Activated CD4-positive, alpha-beta T cell treated with anti-CD3 and anti-CD28 coated beads, Interleukin-2, amount 10 ng/mL, durations not matched to agents 7 days and 5 days (primary cell): Measurements from ENCODE around the gene LRRC4C. TPM values are rescaled to one million over a fixed set of nuclear protein-coding genes. Genes with fewer than 3 reads are reported as not detected.

Experiments
- CTCF ChIA-PET: fragments of 350-600 bp; sonication (Branson Sonifier 250); formaldehyde crosslinking; loops from one replicate; lab custom pipeline; 2021; ENCODE audit warnings: antibody characterized with exemption; lab: Charles Lee
- POLR2A ChIA-PET: fragments of 350-600 bp; sonication (Branson Sonifier 250); formaldehyde crosslinking; loops from one replicate; lab custom pipeline; 2021; ENCODE audit warnings: antibody characterized with exemption; lab: Charles Lee
- DNase-seq: peaks from one replicate; pipeline ENCODE4 v3.0.0-alpha.2; 2020
- H3K27ac Mint-ChIP-seq: one replicate; pipeline ENCODE4 v1.8.0; 2021; ENCODE audit warnings: mild to moderate bottlenecking, moderate library complexity, mixed read lengths
- H3K27me3 Mint-ChIP-seq: one replicate; pipeline ENCODE4 v1.8.0; 2021; ENCODE audit warnings: mixed read lengths
- H3K36me3 Mint-ChIP-seq: one replicate; pipeline ENCODE4 v1.8.0; 2021; ENCODE audit warnings: low read depth, mixed read lengths
- H3K4me1 Mint-ChIP-seq: one replicate; pipeline ENCODE4 v1.8.0; 2021; ENCODE audit warnings: mixed read lengths
- H3K4me3 Mint-ChIP-seq: one replicate; pipeline ENCODE4 v1.8.0; 2021; ENCODE audit warnings: mild to moderate bottlenecking, moderate library complexity, mixed read lengths
- H3K9me3 Mint-ChIP-seq: one replicate; pipeline ENCODE4 v1.8.0; 2021; ENCODE audit warnings: mixed read lengths
- total RNA-seq, 2 experiments: library from RNA; stranded (reverse); gene quantifications; one replicate each; pipeline ENCODE4 v1.2.3, GENCODE V29; 2021

LRRC4C gene
- total RNA-seq, 2 experiments from 2014 or later, result not detected

DNA sequence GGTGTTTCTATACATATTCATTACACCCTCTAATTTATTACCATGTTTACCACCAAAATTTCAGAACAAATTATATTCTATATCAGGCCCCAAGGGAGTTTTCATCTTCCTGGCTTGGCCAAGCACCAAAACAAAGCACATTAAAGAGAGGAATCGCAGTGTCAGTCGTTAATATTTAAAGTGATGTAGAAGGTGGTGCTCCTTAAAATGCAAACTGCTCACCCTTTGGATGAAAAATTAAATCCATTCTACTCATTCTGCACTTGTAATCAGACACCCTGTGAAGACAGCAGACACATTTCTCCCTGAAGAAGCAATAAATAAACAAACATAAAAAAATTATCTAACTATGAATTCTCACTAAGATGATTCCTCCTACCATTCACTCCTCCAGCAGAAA lies 113.4 kb downstream of the LRRC4C start:
- H3K27ac Mint-ChIP-seq, result no peak overlapping the region
- H3K4me3 Mint-ChIP-seq, result no peak overlapping the region
- H3K9me3 Mint-ChIP-seq, result peaks cover 12% of the 10 kb centered on the region
- no peaks in the 10 kb centered on the region for H3K4me1 Mint-ChIP-seq
- no peaks in the 10 kb centered on the region for H3K27me3 Mint-ChIP-seq
- H3K36me3 Mint-ChIP-seq, result no peaks in the 10 kb centered on the region
- no peak for DNase-seq
- POLR2A ChIA-PET, result no interaction called here
- CTCF ChIA-PET, result no interaction called here

DNA sequence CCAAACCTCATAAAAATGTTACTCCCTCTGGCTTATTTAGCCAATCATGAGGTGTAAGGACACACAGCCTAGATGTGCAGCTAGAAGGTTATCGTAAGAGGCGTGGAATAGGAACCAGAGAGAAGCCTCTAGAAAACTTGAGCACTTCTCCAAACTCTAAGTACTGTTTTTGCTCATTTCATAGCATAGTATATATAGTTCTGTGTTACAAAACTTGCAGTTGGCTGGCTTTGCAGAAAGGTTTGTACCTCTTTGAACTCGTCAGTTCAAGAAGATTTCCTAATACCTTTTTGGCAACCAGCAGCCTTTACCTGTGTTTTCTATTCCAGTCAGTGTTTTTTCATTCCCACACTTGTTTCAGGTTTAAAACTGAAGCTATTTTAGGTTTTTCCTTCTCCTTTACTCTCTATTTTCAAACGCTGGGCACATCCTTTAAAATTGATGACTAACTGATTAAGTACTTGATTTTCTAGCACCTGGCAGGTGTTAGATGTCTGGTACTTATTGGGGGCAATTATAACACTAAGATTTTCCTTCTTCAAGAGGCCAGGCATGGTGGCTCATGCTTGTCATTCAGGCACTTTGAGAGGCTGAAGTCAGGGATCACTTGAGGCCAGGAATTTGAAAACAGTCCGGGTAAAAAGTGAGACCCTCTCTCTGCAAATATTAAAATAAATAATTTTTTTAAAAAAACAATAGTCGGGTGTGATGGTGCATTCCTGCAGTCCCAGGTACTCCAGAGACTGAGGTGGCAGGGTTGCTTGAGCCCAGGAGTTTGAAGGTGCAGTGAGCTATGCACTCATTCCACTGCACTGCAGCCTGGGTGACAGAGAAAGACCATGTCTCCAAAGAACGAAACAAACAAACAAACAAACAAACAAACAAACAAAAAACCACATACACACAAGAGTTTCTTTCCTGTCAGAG lies 125.2 kb downstream of the LRRC4C start:
- POLR2A ChIA-PET, result no interaction called here
- Mint-ChIP-seq H3K27ac (no peak overlapping the region), H3K36me3 (no peaks in the 10 kb centered on the region), H3K4me3 (no peak overlapping the region), H3K9me3 (no peaks in the 10 kb centered on the region), H3K27me3 (no peaks in the 10 kb centered on the region), H3K4me1 (no peaks in the 10 kb centered on the region)
- no peak for DNase-seq
- CTCF ChIA-PET, result no interaction called here

DNA sequence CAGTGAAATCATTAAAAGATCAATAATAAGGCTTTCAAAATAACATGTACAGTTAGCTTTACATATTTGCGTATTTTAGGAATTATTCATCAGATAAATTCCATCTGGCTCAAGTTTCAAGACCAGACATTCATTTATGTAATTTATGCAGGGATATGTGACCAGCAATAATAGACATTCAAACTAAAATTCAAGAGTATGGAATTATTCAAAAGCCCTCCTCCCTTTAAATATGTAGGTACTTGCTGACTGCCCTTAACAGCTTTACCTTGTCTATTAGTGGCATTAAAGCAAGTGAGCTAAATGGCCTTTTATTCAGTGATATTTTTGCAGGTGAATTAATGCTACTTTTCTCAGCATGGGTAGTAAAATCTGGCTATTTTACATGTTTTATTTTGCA lies 126.1 kb downstream of the LRRC4C start:
- Mint-ChIP-seq H3K9me3 (no peaks in the 10 kb centered on the region), H3K27me3 (no peaks in the 10 kb centered on the region)
- CTCF ChIA-PET, result no interaction called here

DNA sequence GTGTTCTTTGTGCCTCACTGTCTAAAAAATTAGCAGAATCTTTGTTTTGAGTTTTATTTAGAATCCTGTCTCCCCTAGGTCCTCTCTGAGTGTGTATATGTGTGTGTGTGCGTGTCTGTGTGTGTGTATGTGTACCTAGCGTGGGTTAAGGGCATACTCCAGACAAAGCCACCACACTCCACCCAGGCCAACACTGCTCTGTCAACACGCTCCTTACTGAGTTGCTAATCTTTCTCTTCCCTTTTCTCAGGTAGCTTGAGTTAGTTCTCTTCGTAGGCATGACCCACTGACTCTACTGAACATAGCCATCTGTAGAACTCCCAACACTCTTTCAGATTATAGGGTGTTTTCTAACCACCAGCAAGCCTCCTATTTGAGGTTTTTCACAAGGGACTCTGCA lies 131.1 kb downstream of the LRRC4C start:
- H3K27ac Mint-ChIP-seq, result no peak overlapping the region
- no peaks in the 10 kb centered on the region for H3K9me3 Mint-ChIP-seq
- CTCF ChIA-PET, result no interaction called here

More for the DNA sequence above, 126.1 kb downstream of the LRRC4C start:
- H3K36me3 Mint-ChIP-seq, result no peaks in the 10 kb centered on the region
- no peak overlapping the region for H3K4me3 Mint-ChIP-seq
- H3K4me1 Mint-ChIP-seq, result no peaks in the 10 kb centered on the region
- no peak for DNase-seq
- no peak overlapping the region for H3K27ac Mint-ChIP-seq
- POLR2A ChIA-PET, result no interaction called here

DNA sequence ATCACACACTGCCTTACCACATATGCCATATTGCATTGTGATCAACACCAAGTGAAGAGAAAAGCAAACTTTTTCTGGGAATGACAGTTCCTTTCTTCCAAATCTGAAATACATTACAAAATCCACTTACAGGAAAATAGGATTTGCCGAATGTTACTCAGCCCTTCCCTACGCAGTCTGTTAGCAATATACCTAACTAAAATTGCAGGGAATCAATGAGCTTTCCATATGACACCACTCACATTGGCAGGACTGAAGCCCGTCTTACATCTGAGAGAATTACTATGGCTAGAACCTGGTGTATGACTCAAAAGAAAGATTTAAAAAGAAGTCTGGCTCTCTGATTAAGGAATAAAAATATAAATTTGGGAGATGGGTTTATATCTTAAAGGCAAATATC lies 136.0 kb downstream of the LRRC4C start:
- no peaks in the 10 kb centered on the region for H3K36me3 Mint-ChIP-seq
- no peak overlapping the region for H3K4me3 Mint-ChIP-seq
- POLR2A ChIA-PET, result no interaction called here
- CTCF ChIA-PET, result no interaction called here
- no peak for DNase-seq
- peaks cover 2% of the 10 kb centered on the region for H3K9me3 Mint-ChIP-seq
- H3K27me3 Mint-ChIP-seq, result no peaks in the 10 kb centered on the region
- no peak overlapping the region for H3K27ac Mint-ChIP-seq
- H3K4me1 Mint-ChIP-seq, result no peaks in the 10 kb centered on the region

More for the DNA sequence above, 131.1 kb downstream of the LRRC4C start:
- no peaks in the 10 kb centered on the region for H3K4me1 Mint-ChIP-seq
- no peaks in the 10 kb centered on the region for H3K36me3 Mint-ChIP-seq
- POLR2A ChIA-PET, result no interaction called here
- no peak overlapping the region for H3K4me3 Mint-ChIP-seq
- DNase-seq, result no peak
- no peaks in the 10 kb centered on the region for H3K27me3 Mint-ChIP-seq

DNA sequence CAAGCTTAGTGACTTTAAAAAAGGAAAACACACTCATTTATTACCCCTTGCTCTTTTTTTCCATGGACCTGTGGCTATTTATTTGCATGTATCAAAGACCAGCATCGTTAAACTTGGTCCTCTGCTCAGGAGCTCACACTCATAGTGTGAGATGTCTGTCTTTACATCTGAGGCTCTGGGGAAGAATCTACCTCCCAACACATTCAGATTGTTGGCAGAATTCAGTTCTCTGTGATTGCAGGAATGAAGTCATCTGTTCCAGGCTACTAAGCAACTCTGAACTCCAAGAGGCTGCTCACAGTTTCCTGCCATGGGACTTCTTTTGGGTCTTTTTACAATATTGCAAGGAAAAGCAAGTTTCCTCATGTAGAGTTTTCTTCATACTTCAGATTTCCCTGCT lies 138.8 kb downstream of the LRRC4C start:
- Mint-ChIP-seq H3K36me3 (no peaks in the 10 kb centered on the region), H3K27me3 (no peaks in the 10 kb centered on the region), H3K4me3 (no peak overlapping the region), H3K4me1 (no peaks in the 10 kb centered on the region), H3K9me3 (peaks cover 2% of the 10 kb centered on the region), H3K27ac (no peak overlapping the region)
- no peak for DNase-seq
- CTCF ChIA-PET, result no interaction called here
- POLR2A ChIA-PET, result no interaction called here

DNA sequence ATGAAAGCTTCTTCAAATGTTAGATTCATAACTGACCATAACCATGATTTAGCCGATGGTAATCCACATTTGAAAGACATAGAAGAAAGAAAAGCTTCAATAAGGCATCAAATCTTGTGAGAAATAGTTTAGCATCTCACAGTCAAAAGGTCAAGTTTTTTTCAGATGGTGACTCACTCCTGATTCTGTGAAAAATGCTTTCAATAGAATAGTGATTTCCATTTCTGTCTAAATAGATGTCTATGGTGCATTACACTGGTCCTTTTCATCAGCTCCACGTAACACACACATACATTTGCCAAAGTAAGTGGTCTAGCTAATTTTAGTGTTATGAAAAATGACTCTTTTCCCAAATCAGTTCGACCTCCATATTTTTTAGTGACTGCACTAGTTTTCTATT lies 139.2 kb downstream of the LRRC4C start:
- H3K36me3 Mint-ChIP-seq, result no peaks in the 10 kb centered on the region
- no peaks in the 10 kb centered on the region for H3K27me3 Mint-ChIP-seq
- ChIA-PET POLR2A (no interaction called here), CTCF (no interaction called here)
- H3K9me3 Mint-ChIP-seq, result peaks cover 2% of the 10 kb centered on the region
- no peak overlapping the region for H3K4me3 Mint-ChIP-seq
- no peaks in the 10 kb centered on the region for H3K4me1 Mint-ChIP-seq
- H3K27ac Mint-ChIP-seq, result no peak overlapping the region
- DNase-seq, result no peak

DNA sequence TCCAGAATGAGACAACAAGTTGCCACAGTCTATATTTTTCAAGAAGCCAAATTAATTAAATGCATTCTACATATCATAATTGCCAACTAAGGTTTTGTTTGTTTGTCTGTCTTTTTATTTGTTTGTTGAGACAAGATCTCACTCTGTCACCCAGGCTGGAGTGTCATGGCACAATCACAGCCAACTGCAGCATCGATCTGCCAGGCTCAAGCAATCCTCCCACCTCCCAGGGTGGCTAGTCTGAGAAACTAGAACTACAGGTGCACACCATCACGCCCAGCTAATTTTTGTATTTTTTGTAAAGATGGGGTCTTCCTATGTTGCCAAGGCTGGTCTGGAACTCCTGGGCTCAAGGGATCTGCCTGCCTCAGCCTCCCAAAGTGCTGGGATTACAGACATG lies 140.0 kb downstream of the LRRC4C start:
- Mint-ChIP-seq H3K9me3 (peaks cover 2% of the 10 kb centered on the region), H3K36me3 (no peaks in the 10 kb centered on the region), H3K4me1 (no peaks in the 10 kb centered on the region), H3K27me3 (no peaks in the 10 kb centered on the region), H3K27ac (no peak overlapping the region), H3K4me3 (no peak overlapping the region)
- no peak for DNase-seq
- POLR2A ChIA-PET, result no interaction called here
- CTCF ChIA-PET, result no interaction called here

DNA sequence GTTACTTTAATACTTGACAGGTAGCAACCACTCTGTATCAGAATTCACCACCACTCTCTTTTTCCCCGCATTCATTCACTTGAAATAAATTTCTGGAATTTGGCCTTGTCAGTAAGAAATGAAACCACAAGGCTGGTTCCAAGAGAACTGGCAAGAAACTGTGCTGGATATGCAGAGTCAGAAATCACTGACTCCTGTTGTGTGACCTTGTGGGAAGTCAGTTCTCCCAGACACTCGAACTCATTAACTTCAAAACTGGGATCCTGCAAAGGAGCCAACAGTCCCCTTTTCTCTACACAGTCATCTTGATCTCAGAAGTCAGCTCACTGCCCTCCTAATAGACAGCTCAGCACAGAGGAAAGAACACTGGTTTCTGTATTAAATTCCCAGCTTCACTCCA lies 142.7 kb downstream of the LRRC4C start:
- H3K27ac Mint-ChIP-seq, result no peak overlapping the region
- peaks cover 2% of the 10 kb centered on the region for H3K9me3 Mint-ChIP-seq
- H3K36me3 Mint-ChIP-seq, result no peaks in the 10 kb centered on the region
- H3K4me3 Mint-ChIP-seq, result no peak overlapping the region
- no peak for DNase-seq
- H3K4me1 Mint-ChIP-seq, result no peaks in the 10 kb centered on the region
- CTCF ChIA-PET, result no interaction called here
- no peaks in the 10 kb centered on the region for H3K27me3 Mint-ChIP-seq
- POLR2A ChIA-PET, result no interaction called here

DNA sequence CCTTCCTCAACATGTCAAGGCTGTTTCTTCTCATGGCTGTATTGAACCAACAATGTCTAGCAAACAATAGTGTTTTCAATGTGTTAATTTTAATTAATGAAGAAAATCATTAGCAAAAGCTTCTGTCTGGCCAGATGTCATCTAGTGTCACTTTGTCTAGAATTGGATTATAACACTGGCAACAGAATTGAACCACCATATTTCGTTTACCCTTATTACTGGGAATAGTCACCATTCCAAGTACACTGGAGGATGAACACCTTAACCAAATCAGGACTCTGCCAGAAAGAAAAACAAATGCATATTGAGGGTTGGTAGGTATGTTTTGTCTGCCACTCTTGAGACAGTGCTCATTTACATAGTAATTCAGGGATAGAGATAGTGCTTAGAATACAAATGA lies 146.2 kb downstream of the LRRC4C start:
- Mint-ChIP-seq H3K27ac (no peak overlapping the region), H3K4me3 (no peak overlapping the region), H3K9me3 (peaks cover 3% of the 10 kb centered on the region), H3K4me1 (no peaks in the 10 kb centered on the region), H3K36me3 (no peaks in the 10 kb centered on the region), H3K27me3 (no peaks in the 10 kb centered on the region)
- ChIA-PET POLR2A (no interaction called here), CTCF (no interaction called here)
- no peak for DNase-seq

DNA sequence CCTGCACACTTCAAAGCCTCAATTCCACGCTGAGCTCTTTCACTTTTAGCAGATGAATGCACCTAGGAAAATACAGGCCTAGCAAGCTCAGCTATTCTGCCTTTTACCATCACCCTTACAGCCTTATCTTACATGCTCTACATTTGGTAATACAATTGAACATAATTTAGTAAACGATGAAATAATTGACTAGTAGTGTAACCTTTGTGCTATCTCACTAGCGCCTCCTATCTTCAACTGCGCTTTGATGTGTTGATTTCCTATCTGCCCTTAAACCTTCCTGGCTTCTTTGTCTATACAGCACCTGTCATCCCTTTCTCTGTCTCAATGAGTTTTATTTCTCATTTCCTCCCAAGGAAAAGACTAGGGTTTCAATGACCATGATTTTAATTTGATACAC lies 149.7 kb downstream of the LRRC4C start:
- no peak for DNase-seq
- Mint-ChIP-seq H3K4me3 (no peak overlapping the region), H3K9me3 (peaks cover 5% of the 10 kb centered on the region), H3K27me3 (no peaks in the 10 kb centered on the region), H3K36me3 (no peaks in the 10 kb centered on the region), H3K4me1 (no peaks in the 10 kb centered on the region), H3K27ac (no peak overlapping the region)
- ChIA-PET POLR2A (no interaction called here), CTCF (no interaction called here)

DNA sequence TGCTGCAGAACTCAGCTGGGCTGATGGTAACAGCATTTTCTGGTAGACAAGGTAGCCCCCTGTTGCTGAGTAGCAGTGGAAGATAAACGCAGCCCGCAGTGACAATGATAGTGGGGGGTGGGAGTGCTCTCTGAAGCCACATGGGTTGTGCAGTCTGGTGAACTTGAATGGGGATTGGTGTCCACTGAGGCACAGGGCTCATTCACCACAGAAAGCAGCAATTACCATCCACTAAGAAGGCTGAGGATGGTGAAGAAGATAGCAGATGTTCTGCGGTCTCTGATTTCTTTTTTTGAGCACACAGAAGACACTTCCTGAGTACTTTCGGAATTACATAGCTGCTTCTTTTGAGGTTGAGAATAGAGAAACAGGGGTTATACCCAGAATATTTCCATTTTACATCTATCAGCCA lies 150.3 kb downstream of the LRRC4C start:
- Mint-ChIP-seq H3K36me3 (no peaks in the 10 kb centered on the region), H3K4me1 (no peaks in the 10 kb centered on the region), H3K27ac (no peak overlapping the region), H3K4me3 (no peak overlapping the region), H3K27me3 (no peaks in the 10 kb centered on the region), H3K9me3 (peaks cover 5% of the 10 kb centered on the region)
- no peak for DNase-seq
- POLR2A ChIA-PET, result no interaction called here
- CTCF ChIA-PET, result no interaction called here

DNA sequence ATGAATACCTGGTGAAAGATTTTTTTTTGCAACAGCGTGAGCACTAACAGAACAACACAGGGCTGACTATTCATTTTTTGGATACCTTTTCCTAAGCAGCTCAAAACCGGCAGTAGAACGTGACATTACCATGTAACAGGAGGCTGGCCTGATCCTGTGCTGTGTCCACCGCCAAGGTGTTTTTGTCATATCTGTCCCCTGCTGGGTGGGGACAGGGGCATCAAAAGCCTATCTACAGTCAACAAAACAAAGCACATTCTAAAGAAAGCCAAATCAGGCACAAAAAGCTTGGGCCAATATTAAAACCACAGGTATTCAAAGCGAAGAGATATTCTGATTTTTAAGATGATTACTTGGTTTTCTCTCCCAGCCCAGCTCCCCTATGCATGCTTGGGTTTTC lies 151.2 kb downstream of the LRRC4C start:
- ChIA-PET POLR2A (no interaction called here), CTCF (no interaction called here)
- Mint-ChIP-seq H3K4me1 (no peaks in the 10 kb centered on the region), H3K36me3 (no peaks in the 10 kb centered on the region), H3K4me3 (no peak overlapping the region), H3K9me3 (peaks cover 5% of the 10 kb centered on the region), H3K27me3 (no peaks in the 10 kb centered on the region), H3K27ac (no peak overlapping the region)
- DNase-seq, result no peak
